Measurements from ENCODE around the gene NGB. TPM values are rescaled to one million over a fixed set of nuclear protein-coding genes. Genes with fewer than 3 reads are reported as not detected.
A peak's percentile ranks its signal among the peaks of the same experiment; 100 is the strongest.
"Not testable (repeated sequence)": the region's sequence is repeated elsewhere in the genome, so short reads cannot be mapped to it uniquely, and the experiment has no call there.

Gene NGB, protein sequence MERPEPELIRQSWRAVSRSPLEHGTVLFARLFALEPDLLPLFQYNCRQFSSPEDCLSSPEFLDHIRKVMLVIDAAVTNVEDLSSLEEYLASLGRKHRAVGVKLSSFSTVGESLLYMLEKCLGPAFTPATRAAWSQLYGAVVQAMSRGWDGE
- 0.07 TPM in 1 of 2 replicates, not detected in the other for total RNA-seq (2014; rRNA removed; shearing (Covaris generic); ENCODE audit: low replicate concordance)

DNA sequence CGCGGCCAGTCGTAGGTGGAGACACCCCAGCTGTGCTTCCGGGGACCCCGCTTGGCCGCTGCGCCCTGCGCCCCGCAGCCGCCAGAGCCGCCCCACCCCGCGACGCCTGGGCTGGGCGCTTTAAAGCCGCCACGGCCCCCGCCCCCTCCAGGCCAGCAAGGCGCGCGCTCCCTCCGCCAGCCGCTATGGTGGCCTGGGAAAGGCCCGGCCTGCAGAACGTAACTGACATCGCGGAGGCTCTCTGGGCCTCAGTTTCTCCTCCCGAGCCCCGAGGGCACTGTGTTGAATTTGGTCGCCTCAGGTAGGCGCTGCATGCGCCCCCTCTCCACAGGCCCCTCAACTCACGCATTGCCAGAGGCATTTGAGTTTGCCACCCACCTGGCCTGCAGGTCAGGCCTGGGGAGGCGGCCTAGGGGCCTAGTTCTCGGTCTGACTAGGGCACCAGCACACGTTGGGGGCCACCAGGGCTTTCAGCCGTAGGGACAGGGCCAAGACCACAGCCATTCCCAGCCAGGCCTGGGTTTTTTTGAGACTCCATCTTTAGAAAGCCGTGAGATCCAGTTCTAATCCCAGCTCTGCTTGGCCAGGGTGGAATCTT is at the start of gene NGB:
TSS of gene NGB (minus strand) at position 94 of the 598 bp plus-strand sequence. CDS start 269 bp downstream, outside the sequence.
- in situ Hi-C loops (cut with HindIII; ENCODE audit: low pct_unique_long_range_greater_than_20kb, low sequenced_read_pairs): no loop called here
- DNase-seq (ENCODE audit: low read depth): no peak

DNA sequence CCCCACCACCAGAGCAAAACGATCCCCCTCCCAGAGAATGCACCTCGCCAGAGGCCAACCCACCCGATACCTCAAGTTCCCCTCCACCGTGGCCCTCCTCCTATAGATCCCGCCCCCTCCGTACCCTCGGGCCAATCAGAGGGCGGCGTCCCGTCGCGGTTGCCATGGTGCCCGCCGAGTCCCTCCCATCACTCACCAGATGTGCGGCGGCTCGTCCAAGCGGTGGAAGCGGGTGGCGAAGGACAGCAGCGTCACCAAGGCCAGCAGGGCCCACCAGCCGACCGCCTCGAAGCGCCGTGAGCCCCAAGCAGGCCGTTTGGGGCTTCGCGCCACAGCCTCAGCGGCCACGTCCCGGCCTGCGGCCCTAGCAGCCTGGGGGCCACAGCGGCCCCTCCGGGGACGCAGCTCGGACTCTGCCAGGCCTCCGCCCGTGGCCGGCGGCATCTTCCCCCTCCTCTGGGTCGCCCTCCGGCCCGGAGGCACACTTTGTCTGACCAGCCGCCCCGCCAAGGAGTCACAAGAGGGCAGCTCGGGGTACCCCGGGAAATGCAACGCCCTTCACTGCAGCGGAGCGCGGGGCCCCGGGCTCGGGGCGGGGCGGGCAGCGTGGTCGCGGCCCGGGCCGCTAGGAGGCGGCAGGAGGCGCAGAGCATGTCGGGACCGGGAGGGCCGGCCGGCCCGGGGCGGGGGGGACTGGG is 49.4 kb upstream of the NGB start, which contains the start of gene POMT2:
TSS of gene POMT2 (minus strand) at position 646 of the 698 bp plus-strand sequence. CDS start at position 444, 202 bp downstream.
- peak; percentile 88 for DNase-seq (ENCODE audit: low read depth)

DNA sequence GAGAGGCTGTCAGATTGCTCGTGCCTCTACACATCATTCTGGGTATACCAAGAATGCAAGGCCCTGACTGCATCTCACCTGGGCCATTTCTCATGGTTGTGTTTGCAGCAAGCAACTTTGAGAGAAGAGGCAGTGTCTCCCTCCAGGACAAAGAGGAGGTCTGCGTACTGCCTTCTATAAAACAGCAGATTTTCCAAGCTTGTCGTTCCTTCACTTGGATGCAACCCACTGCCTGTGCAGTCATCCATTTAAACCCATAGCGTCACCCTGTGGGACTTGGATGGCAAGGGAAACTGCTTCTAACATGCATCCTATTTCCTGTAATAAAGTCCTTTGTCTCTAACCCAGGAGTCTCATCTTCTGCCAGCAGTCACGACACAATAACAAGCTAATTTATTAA is 48.4 kb upstream of the NGB start:
- in situ Hi-C loops (cut with HindIII; ENCODE audit: low pct_unique_long_range_greater_than_20kb, low sequenced_read_pairs): no loop called here
- peak; percentile 61 for DNase-seq (ENCODE audit: low read depth)

More for the DNA sequence above, 49.4 kb upstream of the NGB start, which contains the start of gene POMT2:
- in situ Hi-C loops (cut with HindIII; ENCODE audit: low pct_unique_long_range_greater_than_20kb, low sequenced_read_pairs): no loop called here

DNA sequence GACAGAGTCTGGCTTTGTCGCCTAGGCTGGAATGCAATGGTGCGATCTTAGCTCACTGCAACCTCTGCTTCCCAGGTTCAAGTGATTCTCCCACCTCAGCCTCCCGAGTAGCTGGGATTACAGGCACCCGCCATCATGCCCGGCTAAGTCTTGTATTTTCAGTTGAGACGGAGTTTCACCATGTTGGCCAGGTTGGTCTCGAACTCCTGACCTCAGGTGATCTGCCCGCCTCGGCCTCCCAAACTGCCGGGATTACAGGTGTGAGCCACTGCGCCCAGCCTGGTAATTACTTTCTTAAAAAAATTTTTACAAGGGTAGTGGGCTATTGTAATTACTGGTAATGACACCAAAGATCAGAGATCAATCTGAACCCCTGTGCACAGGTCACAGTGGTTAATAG is 47.8 kb upstream of the NGB start:
- in situ Hi-C loops (cut with HindIII; ENCODE audit: low pct_unique_long_range_greater_than_20kb, low sequenced_read_pairs); DNase-seq (ENCODE audit: low read depth): not testable (repeated sequence)

DNA sequence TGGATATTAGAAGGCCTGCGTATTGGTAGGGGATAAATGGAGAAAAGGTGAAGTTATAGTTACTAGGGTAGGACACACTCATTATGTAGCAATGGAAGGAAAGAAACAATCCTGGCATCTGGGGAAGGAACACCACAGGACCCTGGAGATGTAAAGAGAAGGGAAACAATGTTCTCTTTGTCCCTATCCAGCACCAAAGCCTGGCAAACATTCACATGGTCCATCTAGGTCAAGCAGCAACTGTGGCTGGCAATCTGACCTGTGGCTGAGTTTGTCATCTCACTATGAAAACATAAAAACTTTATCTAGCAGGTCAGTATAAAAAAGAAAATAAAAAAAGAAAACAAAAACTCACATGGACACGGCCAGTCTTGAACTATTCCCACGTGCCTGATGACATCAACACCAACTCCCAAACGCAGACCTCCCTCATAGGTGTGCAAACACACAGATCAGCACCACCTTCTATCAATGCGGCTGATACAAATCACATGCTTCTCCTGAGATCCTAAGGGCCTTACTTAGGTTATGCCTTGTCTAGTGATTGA is 47.1 kb upstream of the NGB start:
- in situ Hi-C loops (cut with HindIII; ENCODE audit: low pct_unique_long_range_greater_than_20kb, low sequenced_read_pairs): no loop called here
- DNase-seq (ENCODE audit: low read depth): peak; percentile 75

DNA sequence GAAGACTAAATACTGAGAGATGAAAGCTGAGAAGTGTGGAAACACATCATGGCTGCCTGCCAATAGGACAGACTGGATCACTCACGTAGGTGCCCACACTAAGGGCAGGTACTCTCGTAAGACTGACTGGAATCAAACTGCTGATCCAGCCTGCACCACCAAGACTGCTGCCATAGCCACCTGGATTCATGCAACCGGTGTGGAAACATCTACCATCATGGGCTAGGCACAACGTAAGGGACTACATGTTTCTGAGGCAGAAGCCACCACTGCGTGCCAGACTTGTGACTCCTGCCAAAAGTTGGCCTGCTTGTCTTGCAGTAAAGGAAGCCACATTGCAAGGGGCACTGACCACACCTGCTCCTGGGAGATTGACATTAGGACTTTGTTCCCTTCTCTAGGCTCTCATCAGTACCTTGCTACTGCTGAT is 45.9 kb upstream of the NGB start:
- in situ Hi-C loops (cut with HindIII; ENCODE audit: low pct_unique_long_range_greater_than_20kb, low sequenced_read_pairs): no loop called here
- no peak for DNase-seq (ENCODE audit: low read depth)

DNA sequence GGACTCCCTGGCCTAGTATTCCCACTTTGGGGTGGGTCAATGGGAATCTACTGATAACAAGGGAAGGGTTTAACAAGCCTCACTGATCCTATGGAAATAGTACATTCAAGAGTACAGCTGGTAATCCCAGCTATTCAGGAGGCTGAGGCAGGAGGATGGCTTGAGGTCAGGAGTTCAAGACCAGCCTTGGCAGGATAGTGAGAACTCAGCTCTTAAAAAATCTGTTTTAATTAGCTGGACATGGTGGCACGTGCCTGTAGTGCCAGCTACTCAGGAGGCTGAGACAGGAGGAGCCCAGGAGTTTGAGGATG is 45.1 kb upstream of the NGB start:
- in situ Hi-C loops (cut with HindIII; ENCODE audit: low pct_unique_long_range_greater_than_20kb, low sequenced_read_pairs): no loop called here

DNA sequence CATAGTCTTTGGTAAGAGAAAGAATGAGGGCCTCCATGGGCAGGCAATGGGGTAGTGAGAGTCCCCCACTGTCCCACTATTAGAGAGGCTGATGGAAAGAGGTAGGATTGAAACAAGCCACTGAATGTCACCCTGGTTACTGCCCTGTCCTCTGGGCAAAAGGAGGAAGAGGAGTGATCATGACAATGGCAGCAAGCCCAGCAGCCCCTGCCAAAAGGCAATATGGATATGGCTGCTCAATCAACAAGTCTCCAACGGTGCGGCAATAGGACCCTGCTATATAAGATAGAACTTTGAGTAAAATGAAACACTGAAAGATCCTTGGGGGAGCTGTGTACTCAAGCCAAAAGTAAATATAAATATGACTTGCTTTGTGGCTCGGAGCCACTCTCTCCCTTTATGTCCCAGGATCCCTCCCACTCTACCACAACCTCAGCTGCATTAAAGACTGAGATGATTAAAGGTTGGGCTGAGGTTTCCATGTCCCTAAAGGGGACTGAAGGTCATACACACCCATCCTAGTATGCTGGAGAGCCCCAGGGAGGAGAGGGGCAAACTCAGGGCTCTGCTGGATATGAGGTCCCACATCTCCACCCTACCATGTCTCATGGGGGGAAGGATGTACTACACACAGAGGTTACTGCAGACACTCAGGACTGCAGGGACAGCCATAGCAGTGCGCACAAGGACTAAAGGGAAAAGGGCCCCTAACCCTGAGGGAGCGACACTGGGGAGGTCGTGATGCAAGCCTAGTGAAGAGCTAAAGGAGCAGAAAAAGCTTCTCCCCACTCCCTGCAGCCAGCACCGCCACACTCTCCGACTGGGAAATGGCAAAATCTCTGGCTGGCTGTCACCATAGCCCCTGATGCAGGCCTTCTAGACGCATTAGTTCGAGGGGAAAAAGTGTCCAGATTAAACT is 43.8 kb upstream of the NGB start:
- in situ Hi-C loops (cut with HindIII; ENCODE audit: low pct_unique_long_range_greater_than_20kb, low sequenced_read_pairs): no loop called here
- no peak for DNase-seq (ENCODE audit: low read depth)

More for the DNA sequence above, 45.1 kb upstream of the NGB start:
- DNase-seq (ENCODE audit: low read depth): no peak

DNA sequence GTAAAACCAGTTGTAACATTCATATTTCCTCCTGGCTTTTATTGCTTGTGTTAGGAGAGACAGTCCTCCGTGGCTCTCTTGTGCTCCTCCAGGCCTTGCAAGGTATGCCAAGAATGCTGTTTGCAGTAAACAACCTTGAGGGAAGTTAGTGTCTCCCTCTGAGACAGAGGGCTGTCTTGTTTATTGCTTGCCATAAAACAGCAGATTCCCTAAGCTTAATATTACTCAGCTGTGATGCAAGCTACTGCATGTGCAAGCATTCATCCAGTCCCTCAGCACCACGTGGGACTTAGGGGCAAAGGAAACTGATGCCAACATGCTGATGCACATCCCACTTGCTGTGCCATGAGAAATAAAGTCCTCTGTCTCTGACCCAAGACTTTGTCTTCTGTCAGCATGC is 43.0 kb upstream of the NGB start:
- in situ Hi-C loops (cut with HindIII; ENCODE audit: low pct_unique_long_range_greater_than_20kb, low sequenced_read_pairs): no loop called here
- peak; percentile 64 for DNase-seq (ENCODE audit: low read depth)

DNA sequence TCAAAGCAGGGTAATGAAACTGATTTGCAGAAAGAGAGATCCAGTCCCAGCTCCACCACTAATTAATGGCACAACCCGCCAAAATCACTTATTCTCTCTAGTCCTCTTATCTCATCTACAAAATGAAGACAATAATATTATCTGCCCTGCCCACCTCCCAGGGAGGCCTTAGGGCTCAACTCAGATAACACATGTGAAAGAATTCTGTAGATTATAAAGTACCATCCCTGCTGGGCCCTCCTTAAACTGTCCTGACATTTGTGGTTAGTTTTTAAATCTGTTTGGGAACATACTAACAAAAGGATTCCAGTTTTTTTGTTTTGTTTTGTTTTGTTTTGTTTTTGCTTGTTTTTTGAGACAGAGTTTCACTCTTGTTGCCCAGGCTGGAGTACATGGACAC is 42.4 kb upstream of the NGB start:
- in situ Hi-C loops (cut with HindIII; ENCODE audit: low pct_unique_long_range_greater_than_20kb, low sequenced_read_pairs): no loop called here
- no peak for DNase-seq (ENCODE audit: low read depth)

DNA sequence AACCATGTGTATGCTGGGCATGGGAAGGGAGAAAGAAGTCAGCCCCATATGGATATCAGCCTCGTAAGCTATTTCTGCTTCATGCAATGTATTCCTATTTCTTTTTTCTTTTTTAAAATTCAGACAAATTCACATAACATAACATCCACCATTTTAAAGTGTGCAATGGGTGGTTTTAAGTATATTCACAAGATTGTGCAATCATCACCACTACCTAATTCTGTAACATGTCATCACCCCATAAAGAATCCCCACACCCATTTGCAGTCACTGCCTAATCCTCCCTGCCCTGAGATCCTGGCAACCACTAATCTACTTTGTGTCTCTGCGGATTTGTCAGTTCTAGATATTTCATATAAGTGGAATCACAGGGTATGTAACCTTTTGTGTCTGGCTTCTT is 40.2 kb upstream of the NGB start:
- no peak for DNase-seq (ENCODE audit: low read depth)
- in situ Hi-C loops (cut with HindIII; ENCODE audit: low pct_unique_long_range_greater_than_20kb, low sequenced_read_pairs): no loop called here

DNA sequence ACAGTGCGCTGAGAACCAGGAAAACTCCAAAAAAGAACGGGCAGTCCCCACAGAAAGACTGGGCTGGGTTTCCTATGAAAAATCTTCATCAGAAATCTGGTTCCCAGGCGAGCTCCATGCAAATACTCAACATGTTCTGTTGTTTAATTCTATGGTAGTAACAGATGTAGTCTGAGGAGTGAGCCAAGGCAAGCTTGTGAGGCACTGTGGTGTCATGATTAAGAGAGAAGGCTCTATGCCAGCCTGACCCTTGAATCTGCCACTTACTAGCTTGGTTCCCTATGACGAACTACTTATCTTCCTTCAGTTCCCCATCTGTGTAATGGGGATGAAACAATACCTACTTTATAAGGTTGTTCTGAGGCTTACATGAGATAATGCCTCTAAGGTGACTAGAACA is 39.0 kb upstream of the NGB start:
- no peak for DNase-seq (ENCODE audit: low read depth)
- in situ Hi-C loops (cut with HindIII; ENCODE audit: low pct_unique_long_range_greater_than_20kb, low sequenced_read_pairs): no loop called here

DNA sequence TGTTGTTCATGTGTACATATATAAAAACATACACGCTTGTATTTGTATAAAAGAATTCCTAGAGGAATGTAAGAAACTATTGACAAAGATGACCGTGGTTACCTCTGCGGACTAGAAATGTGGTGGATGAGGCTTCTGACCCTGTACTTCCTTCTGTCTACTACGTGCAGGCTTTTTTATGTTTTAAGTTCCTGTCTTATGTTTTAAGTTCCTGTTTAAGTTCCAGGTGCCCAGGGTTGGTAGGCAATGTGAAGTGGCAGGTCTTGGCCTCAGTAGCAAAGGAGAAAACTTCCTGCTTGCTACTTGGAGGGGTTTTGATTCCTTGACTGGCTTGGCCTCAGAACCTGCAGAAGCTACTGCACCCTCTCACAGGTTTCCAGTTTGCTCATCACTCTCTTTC is 38.1 kb upstream of the NGB start:
- in situ Hi-C loops (cut with HindIII; ENCODE audit: low pct_unique_long_range_greater_than_20kb, low sequenced_read_pairs): no loop called here

DNA sequence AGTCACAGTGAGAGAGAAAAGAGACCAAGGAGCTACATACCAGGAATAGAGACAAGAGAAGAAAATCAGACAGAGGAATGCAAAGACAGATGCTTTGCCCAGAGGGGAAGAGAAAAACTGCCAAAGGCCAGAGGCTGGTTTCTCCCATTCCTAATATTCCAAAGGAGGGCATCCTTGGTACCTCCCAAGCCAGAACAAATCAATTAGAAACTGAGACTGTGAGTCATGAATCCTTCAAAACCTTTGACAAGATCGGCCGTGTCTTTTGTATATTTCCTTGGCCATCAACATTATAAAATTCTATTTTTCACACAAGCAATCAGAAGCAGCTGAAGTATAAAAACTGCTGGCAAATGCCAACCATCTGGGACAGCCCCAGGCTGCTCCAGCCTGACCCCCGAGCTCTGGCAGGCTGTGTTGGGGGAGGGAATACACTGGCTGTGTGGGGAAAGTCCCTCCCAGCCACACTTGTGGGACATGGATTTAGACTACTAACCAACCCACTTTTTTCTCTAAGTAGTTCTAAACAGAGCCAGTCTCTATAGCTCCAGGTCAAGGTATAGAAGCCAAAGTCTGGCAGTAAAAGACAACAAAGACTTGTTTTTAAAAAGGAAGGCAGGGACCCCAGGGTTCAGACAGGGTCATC is 36.0 kb upstream of the NGB start:
- DNase-seq (ENCODE audit: low read depth): peak; percentile 17
- in situ Hi-C loops (cut with HindIII; ENCODE audit: low pct_unique_long_range_greater_than_20kb, low sequenced_read_pairs): no loop called here

More for the DNA sequence above, 38.1 kb upstream of the NGB start:
- no peak for DNase-seq (ENCODE audit: low read depth)

DNA sequence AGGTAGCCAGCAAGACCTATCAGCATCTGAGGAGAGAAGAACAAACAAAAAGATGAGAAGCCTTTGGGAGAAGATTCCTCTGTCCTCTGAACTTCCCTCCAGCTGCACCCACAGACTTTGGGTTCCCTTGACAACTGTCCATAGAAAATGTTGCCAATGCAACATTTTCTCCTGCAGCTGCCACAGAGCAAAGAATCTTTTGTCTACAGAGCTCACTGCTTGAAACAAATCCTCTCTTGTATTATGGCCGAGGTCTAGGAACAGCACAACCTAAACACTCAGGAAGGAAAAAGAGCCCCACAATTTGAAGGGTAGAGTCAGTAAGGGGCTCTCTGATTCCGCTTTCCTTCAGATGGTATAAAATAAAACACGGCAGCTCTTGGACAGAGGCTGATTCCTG is 35.4 kb upstream of the NGB start:
- no peak for DNase-seq (ENCODE audit: low read depth)
- in situ Hi-C loops (cut with HindIII; ENCODE audit: low pct_unique_long_range_greater_than_20kb, low sequenced_read_pairs): no loop called here

DNA sequence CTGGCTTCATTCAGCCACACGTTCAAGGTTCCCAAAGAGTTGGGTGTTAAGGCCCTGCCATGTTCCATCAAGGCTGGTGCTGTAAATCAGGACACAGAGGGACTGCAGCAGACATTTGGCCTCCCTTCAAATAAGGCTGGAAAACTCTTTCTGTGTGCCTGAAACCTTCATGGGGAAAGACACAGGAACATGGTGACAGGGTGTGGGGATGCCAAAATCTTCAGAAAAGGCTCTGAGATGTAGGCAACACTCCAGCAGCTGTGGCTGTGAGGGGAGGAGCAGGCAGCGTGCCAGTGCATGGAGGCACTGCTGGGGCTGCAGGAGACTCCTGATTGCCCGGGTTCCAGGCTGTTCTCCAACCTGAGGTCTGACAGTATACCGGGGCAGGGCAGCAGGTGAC is 34.7 kb upstream of the NGB start:
- no peak for DNase-seq (ENCODE audit: low read depth)
- in situ Hi-C loops (cut with HindIII; ENCODE audit: low pct_unique_long_range_greater_than_20kb, low sequenced_read_pairs): no loop called here

DNA sequence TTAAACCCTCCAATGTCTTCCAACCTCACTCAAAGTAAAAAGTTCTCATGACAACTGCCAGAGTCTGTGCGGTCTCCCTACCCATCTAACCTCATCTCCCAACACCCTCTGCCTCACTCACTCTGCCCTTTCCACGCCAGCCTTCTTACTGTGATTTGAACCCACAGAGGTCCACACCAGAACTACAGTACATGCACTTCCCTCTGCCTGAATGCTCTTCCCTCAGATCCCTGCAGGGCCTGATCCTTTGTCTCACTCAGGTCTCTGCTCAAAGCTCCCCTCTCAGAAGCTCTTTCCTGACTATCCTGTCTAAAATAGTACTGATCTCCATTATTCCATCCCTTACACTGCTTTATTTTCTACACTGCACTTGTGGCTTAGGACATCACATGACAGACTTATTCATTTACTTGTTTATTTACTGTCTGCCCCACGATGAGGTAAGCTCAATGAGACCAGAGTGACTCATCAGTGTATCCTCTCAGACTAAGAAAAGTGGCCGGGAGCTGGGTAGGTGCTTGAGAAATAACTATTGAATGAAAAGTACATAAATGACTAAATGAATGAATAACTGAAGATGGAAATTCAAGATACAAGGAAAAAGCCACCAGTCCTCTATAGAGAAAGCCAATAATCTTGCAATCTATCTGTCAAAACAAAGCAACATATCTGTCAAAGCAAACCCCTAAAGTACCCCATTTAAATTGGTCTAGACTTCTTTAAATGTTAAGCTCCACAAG is 32.6 kb upstream of the NGB start:
- in situ Hi-C loops (cut with HindIII; ENCODE audit: low pct_unique_long_range_greater_than_20kb, low sequenced_read_pairs): no loop called here
- DNase-seq (ENCODE audit: low read depth): peak; percentile 83
